Loucy (cell line): ENCODE results near the gene SLC25A12.

Source experiments
- CTCF ChIP-seq: fragments of 200-600 bp; sonication (generic); conservative IDR thresholded peaks from 2 replicates; pipeline ENCODE4 v1.5.1; 2014; ENCODE audit warnings: mild to moderate bottlenecking, antibody characterized with exemption, low read length
- EZH2phosphoT487 ChIP-seq: fragments of 200-600 bp; IDR thresholded peaks from 2 replicates; pipeline ENCODE4 v1.6.1; 2018; ENCODE audit warnings: antibody characterized with exemption, mild to moderate bottlenecking, moderate library complexity, borderline replicate concordance

- no peak for TF ChIP-seq CTCF
- no peak for TF ChIP-seq EZH2phosphoT487
These were observed 15.2 kb upstream of the SLC25A12 start for GRCh38 chr2:171909266-171909665.
